Keratinocyte (primary cell): Measurements from ENCODE around the gene FBXL14. TPM values are rescaled to one million over a fixed set of nuclear protein-coding genes. Genes with fewer than 3 reads are reported as not detected.

Source experiments
- DNase-seq: peaks from one replicate; pipeline ENCODE4 v3.0.0-alpha.2; 2011; ENCODE audit warnings: low read depth, missing footprints, low spot score
- FAIRE-seq: peaks from 2 replicates; lab custom pipeline; 2011; peaks lifted over from hg19 to GRCh38; lab: Jason Lieb, UNC
- H2AFZ ChIP-seq: 2 replicates; pipeline ENCODE4 v1.6.0; 2012; ENCODE audit warnings: low read length, control low read depth, inconsistent platforms; ENCODE audit not compliant: control insufficient read depth
- H3K27ac ChIP-seq: 2 replicates; pipeline ENCODE4 v1.5.1; 2011; ENCODE audit warnings: low read length; ENCODE audit not compliant: control insufficient read depth, insufficient read depth
- H3K27me3 ChIP-seq: 3 replicates; pipeline ENCODE4 v1.6.0; 2011; ENCODE audit warnings: low read length; ENCODE audit not compliant: control insufficient read depth, insufficient read depth; ENCODE audit errors: extremely low read depth
- H3K36me3 ChIP-seq, 2 experiments: 2 replicates in 1 of 2; 3 replicates in 1 of 2; pipeline ENCODE4 v1.5.1; 2011; ENCODE audit warnings: low read length in 2 of 2, mild to moderate bottlenecking in 1 of 2; ENCODE audit not compliant: control insufficient read depth in 2 of 2, insufficient read depth in 2 of 2; ENCODE audit errors: extremely low read depth in 1 of 2
- H3K4me1 ChIP-seq: 3 replicates; pipeline ENCODE4 v1.5.1; 2011; ENCODE audit warnings: low read length; ENCODE audit not compliant: control insufficient read depth, insufficient read depth; ENCODE audit errors: extremely low read depth
- H3K4me2 ChIP-seq: 3 replicates; pipeline ENCODE4 v1.6.0; 2011; ENCODE audit warnings: low read depth, low read length; ENCODE audit not compliant: control insufficient read depth, insufficient read depth; ENCODE audit errors: extremely low read depth
- H3K4me3 ChIP-seq, 3 experiments: fragments of 200-600 bp in 1 of 3; sonication (generic) in 1 of 3; 2 replicates in 2 of 3; 3 replicates in 1 of 3; pipeline ENCODE4 v1.5.1; 2011 to 2016; ENCODE audit warnings: low read length in 3 of 3, mild to moderate bottlenecking in 3 of 3, control low read depth in 2 of 3, inconsistent platforms in 1 of 3, low read depth in 1 of 3, mixed read lengths in 1 of 3, mixed run types in 1 of 3, moderate library complexity in 1 of 3; ENCODE audit not compliant: control insufficient read depth in 2 of 3, insufficient read depth in 2 of 3; ENCODE audit errors: extremely low read depth in 1 of 3
- H3K79me2 ChIP-seq: 2 replicates; pipeline ENCODE4 v1.6.0; 2012; ENCODE audit warnings: low read length; ENCODE audit not compliant: control insufficient read depth, insufficient read depth
- H3K9ac ChIP-seq: 3 replicates; pipeline ENCODE4 v1.6.0; 2011; ENCODE audit warnings: low read length; ENCODE audit not compliant: control insufficient read depth, insufficient read depth; ENCODE audit errors: extremely low read depth
- H3K9me1 ChIP-seq: 3 replicates; pipeline ENCODE4 v1.6.0; 2011; ENCODE audit warnings: low read length; ENCODE audit not compliant: control insufficient read depth, insufficient read depth; ENCODE audit errors: extremely low read depth
- H3K9me3 ChIP-seq: 2 replicates; pipeline ENCODE4 v1.5.1; 2012; ENCODE audit warnings: low read depth, low read length; ENCODE audit not compliant: control insufficient read depth
- H4K20me1 ChIP-seq: 3 replicates; pipeline ENCODE4 v1.6.0; 2011; ENCODE audit warnings: low read length; ENCODE audit not compliant: control insufficient read depth, insufficient read depth; ENCODE audit errors: extremely low read depth
- CTCF ChIP-seq, 3 experiments: IDR thresholded peaks in 1 of 3; conservative IDR thresholded peaks in 1 of 3; optimal IDR thresholded peaks in 1 of 3; 2 replicates in 2 of 3; 3 replicates in 1 of 3; pipeline versions ENCODE3 to v1.5.1; 2011; ENCODE audit warnings: low read length in 3 of 3, mild to moderate bottlenecking in 3 of 3, moderate library complexity in 2 of 3, control low read depth in 1 of 3, inconsistent platforms in 1 of 3; ENCODE audit not compliant: insufficient read depth in 2 of 3; ENCODE audit errors: extremely low read depth in 1 of 3
- EZH2 ChIP-seq: IDR thresholded peaks from one replicate; pipeline ENCODE4 v1.6.1; 2012; ENCODE audit warnings: inconsistent platforms, mild to moderate bottlenecking, low read length, moderate library complexity
- dilution Hi-C: fragments of 300-500 bp; cut with MboI; formaldehyde crosslinking; loops from one replicate; pipeline ENCODE4 v1.7.0; 2020; ENCODE audit warnings: low sequenced_read_pairs; ENCODE audit not compliant: extremely low pct_ligation_motif_present
- polyA plus RNA-seq, 5 experiments: library from polyadenylated mRNA; depleted of rRNA in 3 of 5; stranded (reverse) in 3 of 5; stranded (forward) in 1 of 5; unstranded in 1 of 5; fragments of >200 nt; gene quantifications; 1 replicate in 1 of 5; 2 replicates in 3 of 5; 3 replicates in 1 of 5; pipeline versions ENCODE4 v1.2.1 to v1.2.3, GENCODE V29; 2011 to 2012; ENCODE audit warnings: missing spikeins in 2 of 5, low read depth in 1 of 5, low replicate concordance in 1 of 5

Gene FBXL14
- polyA plus RNA-seq, 1 donor (not counting 4 experiments of a cell fraction or from before 2014, with no cell fraction given): 1.8 TPM

GRCh38 chr12:1536817-1537216 lies 57.6 kb downstream of the FBXL14 start:
- Histone ChIP-seq H3K4me1 (peaks cover 26% of the 10 kb centered on the region), H3K4me2 (no peak overlapping the region), H3K9me1 (no peaks in the 10 kb centered on the region), H4K20me1 (peaks cover 16% of the 10 kb centered on the region), H3K79me2 (peaks cover 85% of the 10 kb centered on the region), H2AFZ (no peak overlapping the region), H3K9ac (no peak overlapping the region), H3K36me3 (no peaks in the 10 kb centered on the region), H3K27ac (no peak overlapping the region), H3K4me3 (no peak overlapping the region), H3K9me3 (no peaks in the 10 kb centered on the region), H3K27me3 (peaks cover 8% of the 10 kb centered on the region)
- TF ChIP-seq EZH2: no peak
- no peak for TF ChIP-seq CTCF (optimal IDR thresholded peaks at IDR 0.05 in 1 of 3, IDR thresholded peaks at IDR 0.05 in 1 of 3, conservative IDR thresholded peaks at IDR 0.05 in 1 of 3; ENCODE audit: extremely low read depth in 1 of 3, insufficient read depth in 2 of 3, low read length in 3 of 3)
- FAIRE-seq (peak; percentile 29), DNase-seq (no peak)
- dilution Hi-C loops: no loop called here

GRCh38 chr12:1534748-1535147 lies 59.6 kb downstream of the FBXL14 start:
- Histone ChIP-seq H3K4me1 (peaks cover 11% of the 10 kb centered on the region), H3K9me1 (no peaks in the 10 kb centered on the region), H3K27ac (no peak overlapping the region), H2AFZ (no peak overlapping the region), H3K79me2 (peaks cover 83% of the 10 kb centered on the region), H3K4me3 (no peak overlapping the region), H3K9me3 (no peaks in the 10 kb centered on the region), H4K20me1 (peaks cover 12% of the 10 kb centered on the region), H3K4me2 (no peak overlapping the region), H3K9ac (no peak overlapping the region), H3K27me3 (peaks cover 17% of the 10 kb centered on the region), H3K36me3 (no peaks in the 10 kb centered on the region)
- no peak for DNase-seq
- no peak for FAIRE-seq
- no peak for TF ChIP-seq CTCF (optimal IDR thresholded peaks at IDR 0.05 in 1 of 3, IDR thresholded peaks at IDR 0.05 in 1 of 3, conservative IDR thresholded peaks at IDR 0.05 in 1 of 3; ENCODE audit: extremely low read depth in 1 of 3, insufficient read depth in 2 of 3, low read length in 3 of 3)
- TF ChIP-seq EZH2: no peak
- dilution Hi-C loops: no loop called here
